GM23338 (cell line): ENCODE measurements around the gene ADGRB3. TPM values are rescaled to one million over a fixed set of nuclear protein-coding genes. Genes with fewer than 3 reads are reported as not detected.

Source experiments
- ATAC-seq: fragments of 200-7000 bp; cut with Tn5 transposase; 3 replicates; pipeline ENCODE4 v1.9.1; 2020
- DNase-seq: peaks from one replicate; pipeline ENCODE4 v3.0.0-alpha.2; 2015; ENCODE audit warnings: low spot score
- H2AFZ ChIP-seq: fragments of 200-600 bp; sonication (generic); 2 replicates; pipeline ENCODE4 v1.8.0; 2016; ENCODE audit warnings: antibody characterized with exemption, mild to moderate bottlenecking, moderate library complexity
- H3F3A ChIP-seq: fragments of 200-600 bp; sonication (generic); replicated peaks from 2 replicates; pipeline ENCODE4 v1.8.0; 2017; ENCODE audit warnings: antibody characterized with exemption, mixed run types, low read depth
- H3K27ac ChIP-seq: fragments of 200-600 bp; sonication (generic); 2 replicates; pipeline ENCODE4 v1.6.1; 2016; ENCODE audit warnings: low read depth
- H3K27me3 ChIP-seq: fragments of 200-600 bp; sonication (generic); 2 replicates; pipeline ENCODE4 v1.8.0; 2016; ENCODE audit warnings: mild to moderate bottlenecking, mixed run types, moderate library complexity; ENCODE audit not compliant: insufficient read depth
- H3K36me3 ChIP-seq: fragments of 200-600 bp; sonication (generic); 2 replicates; pipeline ENCODE4 v1.8.0; 2016; ENCODE audit warnings: mild to moderate bottlenecking; ENCODE audit not compliant: insufficient read depth
- H3K4me1 ChIP-seq: fragments of 200-600 bp; sonication (generic); 2 replicates; pipeline ENCODE4 v1.8.0; 2016; ENCODE audit warnings: mild to moderate bottlenecking, moderate library complexity; ENCODE audit not compliant: insufficient read depth
- H3K4me2 ChIP-seq: fragments of 200-600 bp; sonication (generic); 2 replicates; pipeline ENCODE4 v1.7.1; 2017; ENCODE audit warnings: mixed run types
- H3K4me3 ChIP-seq: fragments of 200-600 bp; sonication (generic); 2 replicates; pipeline ENCODE4 v1.6.1; 2016; ENCODE audit warnings: mixed run types
- H3K79me2 ChIP-seq: fragments of 200-600 bp; sonication (generic); replicated peaks from 2 replicates; pipeline ENCODE4 v1.8.0; 2017; ENCODE audit warnings: mild to moderate bottlenecking; ENCODE audit not compliant: insufficient read depth
- H3K9me2 ChIP-seq: fragments of 200-600 bp; sonication (generic); 2 replicates; pipeline ENCODE4 v1.8.0; 2017; ENCODE audit not compliant: insufficient read depth
- H4K20me1 ChIP-seq: fragments of 200-600 bp; sonication (generic); replicated peaks from 2 replicates; pipeline ENCODE4 v1.8.0; 2017; ENCODE audit warnings: mild to moderate bottlenecking; ENCODE audit not compliant: insufficient read depth
- H3K27ac Mint-ChIP-seq: 2 replicates; pipeline ENCODE4 v1.8.0; 2020; ENCODE audit warnings: inconsistent platforms, mild to moderate bottlenecking, moderate library complexity, mixed read lengths
- H3K27me3 Mint-ChIP-seq: 3 replicates; pipeline ENCODE4 v1.8.0; 2022; ENCODE audit warnings: low read depth, mild to moderate bottlenecking, moderate library complexity, mixed read lengths, inconsistent platforms; ENCODE audit not compliant: insufficient read depth, poor library complexity
- H3K36me3 Mint-ChIP-seq: 3 replicates; pipeline ENCODE4 v1.8.0; 2021; ENCODE audit warnings: low read depth, mild to moderate bottlenecking, inconsistent platforms, moderate library complexity, mixed read lengths
- H3K4me1 Mint-ChIP-seq: 3 replicates; pipeline ENCODE4 v1.8.0; 2020; ENCODE audit warnings: mild to moderate bottlenecking, inconsistent platforms, mixed read lengths
- H3K4me3 Mint-ChIP-seq: 3 replicates; pipeline ENCODE4 v1.8.0; 2021; ENCODE audit warnings: moderate library complexity, mild to moderate bottlenecking, inconsistent platforms, mixed read lengths
- H3K9me3 Mint-ChIP-seq: 3 replicates; pipeline ENCODE4 v1.8.0; 2020; ENCODE audit warnings: moderate library complexity, mild to moderate bottlenecking, inconsistent platforms, mixed read lengths
- CREB1 ChIP-seq: fragments of 250-450 bp; sonication (Bioruptor Pico); IDR thresholded peaks from 2 replicates; pipeline ENCODE4 v1.5.0; 2020; ENCODE audit warnings: low read depth, mild to moderate bottlenecking, moderate library complexity
- CTCF ChIP-seq, 2 experiments: fragments of 200-600 bp in 1 of 2; sonication (generic) in 1 of 2; conservative IDR thresholded peaks; 2 replicates each; pipeline versions ENCODE4 v1.5.1 to v1.6.1; 2016 to 2017; ENCODE audit warnings: antibody characterized with exemption in 2 of 2, low read depth in 2 of 2, mild to moderate bottlenecking in 2 of 2, moderate library complexity in 1 of 2
- ETS1 ChIP-seq: IDR thresholded peaks from 2 replicates; pipeline ENCODE4 v1.6.1; 2016; ENCODE audit warnings: antibody characterized with exemption
- EZH2 ChIP-seq: fragments of 200-600 bp; sonication (generic); IDR thresholded peaks from one replicate; pipeline ENCODE4 v1.8.0; 2017; ENCODE audit warnings: antibody characterized with exemption, mild to moderate bottlenecking, low read depth; ENCODE audit not compliant: unreplicated experiment
- EZH2phosphoT487 ChIP-seq: fragments of 200-600 bp; sonication (generic); IDR thresholded peaks from one replicate; pipeline ENCODE4 v1.8.1; 2018; ENCODE audit warnings: antibody characterized with exemption; ENCODE audit not compliant: unreplicated experiment
- JUNB ChIP-seq: IDR thresholded peaks from one replicate; pipeline ENCODE4 v1.6.1; 2016; ENCODE audit warnings: antibody characterized with exemption; ENCODE audit not compliant: unreplicated experiment
- NANOG ChIP-seq: IDR thresholded peaks from 2 replicates; pipeline ENCODE4 v1.6.1; 2016; ENCODE audit warnings: antibody characterized with exemption, borderline replicate concordance
- POLR2AphosphoS5 ChIP-seq: IDR thresholded peaks from 2 replicates; pipeline ENCODE4 v1.6.1; 2016; ENCODE audit warnings: antibody characterized with exemption, low read depth
- STAT1 ChIP-seq: IDR thresholded peaks from one replicate; pipeline ENCODE4 v1.6.1; 2016; ENCODE audit warnings: antibody characterized with exemption; ENCODE audit not compliant: unreplicated experiment
- ZNF114 ChIP-seq: fragments of 250-450 bp; sonication (Bioruptor Pico); IDR thresholded peaks from 2 replicates; pipeline ENCODE4 v1.5.0; 2020; ENCODE audit warnings: mild to moderate bottlenecking, moderate library complexity
- ZNF331 ChIP-seq: fragments of 250-450 bp; sonication (Bioruptor Pico); IDR thresholded peaks from 2 replicates; pipeline ENCODE4 v1.5.0; 2020; ENCODE audit warnings: low read depth, mild to moderate bottlenecking, moderate library complexity
- ZNF462 ChIP-seq: fragments of 250-450 bp; sonication (Bioruptor Pico); IDR thresholded peaks from 2 replicates; pipeline ENCODE4 v1.5.0; 2020; ENCODE audit warnings: mild to moderate bottlenecking, moderate library complexity
- polyA plus RNA-seq: library from polyadenylated mRNA; unstranded; fragments of >200 nt; fragmentation: Nextera tagmentation; extraction: Ambion mirVana; gene quantifications from 2 replicates; pipeline ENCODE4 v1.2.1, GENCODE V29; 2016
- total RNA-seq: library from RNA; depleted of rRNA; stranded (reverse); fragments of >200 nt; shearing (Covaris generic); gene quantifications from 2 replicates; pipeline ENCODE4 v1.2.3, GENCODE V29; 2014
- TF ChIP-seq, protein P1 (sequence below): IDR thresholded peaks from one replicate; pipeline ENCODE4 v1.6.1; 2018; ENCODE audit warnings: antibody characterized with exemption; ENCODE audit not compliant: unreplicated experiment

The ADGRB3 gene
- total and polyA plus RNA-seq, 2 experiments from 2014 or later: 0.92 to 4.0 TPM

- H3K4me1 Mint-ChIP-seq: peaks cover 14% of the 10 kb centered on the region
- Histone ChIP-seq H3K27ac (no peak overlapping the region), H3K4me1 (0 out of 2 replicates have a peak, but pooled peaks cover 4% of the 10 kb centered on the region), H3K36me3 (no peaks in the 10 kb centered on the region), H3K4me2 (no peak overlapping the region), H3K4me3 (no peak overlapping the region), H4K20me1 (no peaks in the 10 kb centered on the region), H2AFZ (no peak overlapping the region), H3K79me2 (no peaks in the 10 kb centered on the region), H3K9me2 (no peaks in the 10 kb centered on the region), H3F3A (no peaks in the 10 kb centered on the region), H3K27me3 (no peaks in the 10 kb centered on the region)
- H3K27me3 Mint-ChIP-seq: no peaks in the 10 kb centered on the region
- no peaks in the 10 kb centered on the region for H3K9me3 Mint-ChIP-seq
- DNase-seq (no peak), ATAC-seq (no peak)
- no peak overlapping the region for H3K27ac Mint-ChIP-seq
- no peak overlapping the region for H3K4me3 Mint-ChIP-seq
- TF ChIP-seq ZNF331 (CRISPR knock-in tag) (no peak), ETS1 (no peak), NANOG (no peak), CTCF (conservative IDR thresholded peaks at IDR 0.05; ENCODE audit: low read depth in 2 of 2) (no peak), STAT1 (no peak), POLR2AphosphoS5 (no peak), ZNF462 (no peak), EZH2 (no peak), EZH2phosphoT487 (no peak), ZNF114 (CRISPR knock-in tag) (no peak), JUNB (no peak), CREB1 (CRISPR knock-in tag) (no peak)
- TF ChIP-seq, protein P1, sequence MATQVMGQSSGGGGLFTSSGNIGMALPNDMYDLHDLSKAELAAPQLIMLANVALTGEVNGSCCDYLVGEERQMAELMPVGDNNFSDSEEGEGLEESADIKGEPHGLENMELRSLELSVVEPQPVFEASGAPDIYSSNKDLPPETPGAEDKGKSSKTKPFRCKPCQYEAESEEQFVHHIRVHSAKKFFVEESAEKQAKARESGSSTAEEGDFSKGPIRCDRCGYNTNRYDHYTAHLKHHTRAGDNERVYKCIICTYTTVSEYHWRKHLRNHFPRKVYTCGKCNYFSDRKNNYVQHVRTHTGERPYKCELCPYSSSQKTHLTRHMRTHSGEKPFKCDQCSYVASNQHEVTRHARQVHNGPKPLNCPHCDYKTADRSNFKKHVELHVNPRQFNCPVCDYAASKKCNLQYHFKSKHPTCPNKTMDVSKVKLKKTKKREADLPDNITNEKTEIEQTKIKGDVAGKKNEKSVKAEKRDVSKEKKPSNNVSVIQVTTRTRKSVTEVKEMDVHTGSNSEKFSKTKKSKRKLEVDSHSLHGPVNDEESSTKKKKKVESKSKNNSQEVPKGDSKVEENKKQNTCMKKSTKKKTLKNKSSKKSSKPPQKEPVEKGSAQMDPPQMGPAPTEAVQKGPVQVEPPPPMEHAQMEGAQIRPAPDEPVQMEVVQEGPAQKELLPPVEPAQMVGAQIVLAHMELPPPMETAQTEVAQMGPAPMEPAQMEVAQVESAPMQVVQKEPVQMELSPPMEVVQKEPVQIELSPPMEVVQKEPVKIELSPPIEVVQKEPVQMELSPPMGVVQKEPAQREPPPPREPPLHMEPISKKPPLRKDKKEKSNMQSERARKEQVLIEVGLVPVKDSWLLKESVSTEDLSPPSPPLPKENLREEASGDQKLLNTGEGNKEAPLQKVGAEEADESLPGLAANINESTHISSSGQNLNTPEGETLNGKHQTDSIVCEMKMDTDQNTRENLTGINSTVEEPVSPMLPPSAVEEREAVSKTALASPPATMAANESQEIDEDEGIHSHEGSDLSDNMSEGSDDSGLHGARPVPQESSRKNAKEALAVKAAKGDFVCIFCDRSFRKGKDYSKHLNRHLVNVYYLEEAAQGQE: no peak
- H3K36me3 Mint-ChIP-seq: no peaks in the 10 kb centered on the region
Measured at GRCh38 chr6:69379518-69379917, 744.4 kb downstream of the ADGRB3 start.
